GM18861 (cell line): ENCODE data around the gene CTXN2.

Experiments
- ATAC-seq: cut with Tn5 transposase; IDR thresholded peaks from one replicate; pipeline ENCODE4 v1.9.1; 2021; ENCODE audit not compliant: unreplicated experiment

Gene CTXN2

DNA sequence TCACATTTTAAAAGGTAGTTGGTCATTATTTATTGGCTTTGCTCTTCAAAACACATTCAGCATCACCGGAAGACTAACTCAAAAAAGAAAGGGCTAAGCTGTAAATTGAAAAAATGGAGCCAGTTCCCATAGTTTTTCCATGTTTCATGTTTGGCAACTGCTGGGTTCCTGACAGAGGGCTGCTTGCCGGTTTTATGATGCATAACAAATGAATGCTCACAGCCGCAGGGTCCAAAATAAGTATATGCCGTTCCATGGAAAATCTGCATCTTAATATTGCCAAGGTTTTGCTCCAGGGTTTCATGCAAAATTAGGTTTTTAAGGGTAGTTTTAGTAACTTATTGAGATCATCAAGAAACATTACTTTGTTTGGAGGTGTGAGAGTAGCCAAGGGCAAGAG, 30.4 kb downstream of the CTXN2 start:
- no peak for ATAC-seq

DNA sequence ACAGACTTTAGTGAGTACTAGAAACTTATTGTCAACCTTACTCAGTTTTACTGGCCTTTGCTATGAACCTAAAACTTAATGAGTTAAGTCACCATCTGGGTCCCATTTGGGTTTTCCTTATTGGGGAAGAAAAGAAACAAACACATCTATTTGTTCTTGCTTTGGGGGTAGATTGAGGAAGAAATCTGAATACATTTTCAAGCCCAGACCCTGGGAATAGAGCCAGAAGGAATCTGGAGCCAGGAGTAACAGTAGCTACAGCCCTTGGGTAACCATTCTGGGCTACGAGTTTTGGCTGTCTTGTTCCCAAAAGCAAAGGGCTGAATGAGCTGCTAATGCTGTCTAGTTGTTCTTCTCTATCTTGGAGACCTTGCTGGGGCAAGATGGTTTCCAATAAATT, 31.2 kb downstream of the CTXN2 start:
- ATAC-seq, result no peak

DNA sequence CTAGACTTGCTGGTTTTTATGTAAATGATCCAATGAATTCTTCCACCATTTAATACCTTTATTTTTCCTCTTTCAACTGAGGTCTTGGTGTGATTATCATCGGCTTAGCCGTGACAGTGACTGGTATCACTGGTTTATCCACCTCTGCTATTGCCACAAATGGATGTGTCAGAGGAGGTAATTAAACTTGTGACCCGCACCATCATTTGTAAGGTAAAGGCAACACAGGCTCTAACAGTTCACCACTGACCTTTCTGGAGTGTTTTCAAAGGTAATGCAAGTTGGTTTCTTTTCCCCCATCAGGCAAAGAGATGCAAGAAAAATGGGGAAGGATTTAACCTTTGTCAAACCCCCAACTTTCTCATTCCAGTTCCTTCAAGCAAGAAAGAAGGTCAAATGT, 34.3 kb downstream of the CTXN2 start:
- ATAC-seq, result no peak

DNA sequence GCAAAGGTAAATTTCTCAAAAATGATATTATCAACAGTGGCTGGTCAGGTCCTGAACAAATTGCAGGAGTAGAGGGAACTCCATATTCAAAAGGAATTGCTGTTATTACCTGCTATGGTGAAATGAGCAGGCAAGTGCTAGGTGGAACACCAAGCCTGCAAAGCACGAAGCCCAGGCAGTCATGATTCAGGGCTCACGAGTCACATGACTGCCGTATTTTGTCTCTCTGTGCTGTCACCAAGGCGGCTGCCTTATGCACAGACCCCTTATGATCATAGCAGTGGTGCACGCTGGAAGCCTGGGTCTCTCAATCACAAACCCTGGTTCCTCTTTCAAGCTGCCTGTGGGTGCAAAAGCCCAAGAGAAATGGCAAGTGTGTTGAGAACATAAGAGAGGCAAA, 39.0 kb downstream of the CTXN2 start:
- ATAC-seq, result no peak

DNA sequence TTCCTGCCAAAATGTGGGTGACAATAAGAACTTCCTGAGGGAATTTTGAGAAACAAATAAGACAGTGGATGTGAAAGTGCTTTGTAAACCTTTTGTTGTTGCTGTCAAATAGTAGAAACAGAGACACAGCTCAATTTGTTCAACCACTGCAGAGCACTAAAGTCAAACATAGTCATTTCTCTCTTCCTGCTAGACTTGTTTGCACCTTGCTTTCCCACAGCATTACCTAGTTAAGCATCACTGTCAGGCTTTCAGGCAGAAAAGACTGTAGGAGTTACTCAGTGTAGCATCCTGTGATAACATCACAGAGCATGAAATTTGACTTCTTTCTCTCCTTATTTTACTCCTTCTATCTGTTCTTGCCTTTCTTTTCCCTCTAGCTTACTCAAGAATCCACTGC, 41.8 kb downstream of the CTXN2 start:
- no peak for ATAC-seq

DNA sequence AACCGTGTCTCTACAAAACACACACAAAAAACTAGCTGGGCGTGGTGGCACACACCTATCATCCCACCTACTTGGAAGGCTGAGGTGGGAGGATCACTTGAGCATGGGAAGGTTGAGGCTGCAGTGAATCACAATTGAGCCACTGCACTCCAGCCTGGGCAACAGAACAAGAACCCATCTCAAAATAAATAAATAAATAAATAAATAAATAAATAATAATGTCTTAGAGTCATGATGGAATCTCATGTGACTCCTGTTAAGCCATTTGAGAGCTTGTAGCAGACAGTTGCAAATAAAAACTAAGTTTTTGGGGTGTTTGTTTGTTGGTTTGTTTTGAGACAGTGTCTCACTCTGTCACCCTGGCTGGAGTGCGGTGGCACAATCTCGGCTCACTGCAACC, 47.9 kb downstream of the CTXN2 start:
- no peak for ATAC-seq

DNA sequence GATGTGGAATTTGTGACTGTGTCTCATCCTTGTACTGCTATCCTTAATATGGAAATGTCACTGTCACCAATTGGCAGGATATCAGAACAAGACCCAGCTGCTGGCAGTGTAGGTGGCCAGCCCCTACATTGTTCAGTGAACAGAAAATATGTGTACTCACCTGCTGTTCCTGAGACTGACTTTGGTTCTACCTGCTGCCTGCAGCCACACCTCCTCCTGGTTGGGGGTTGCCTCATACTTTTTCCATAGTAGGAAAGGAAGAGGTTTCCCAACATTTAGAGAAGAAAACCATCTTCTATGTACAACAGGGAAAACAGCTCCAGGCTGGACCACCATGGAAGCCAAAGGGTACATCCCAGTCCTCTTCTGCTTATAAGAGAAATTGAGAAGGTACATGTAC, 50.5 kb downstream of the CTXN2 start:
- no peak for ATAC-seq

DNA sequence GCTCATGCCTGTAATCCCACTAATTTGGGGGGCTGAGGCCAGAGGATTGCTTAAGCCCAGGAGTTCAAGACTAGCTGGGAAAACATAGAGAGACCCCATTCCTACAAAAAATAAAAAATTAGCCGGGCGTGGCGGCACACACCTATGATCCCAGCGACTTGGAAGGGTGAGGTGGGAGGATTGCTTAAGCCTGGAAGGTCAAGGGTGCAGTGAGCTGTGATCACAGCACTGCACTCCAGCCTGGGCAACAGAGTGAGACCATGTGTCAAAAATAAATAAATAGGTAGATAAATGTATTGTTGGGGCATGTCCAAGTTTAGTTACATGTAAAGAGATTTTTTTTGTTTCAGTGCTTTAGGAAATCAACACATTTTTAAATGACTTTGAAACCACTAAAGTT, 51.1 kb downstream of the CTXN2 start:
- no peak for ATAC-seq

DNA sequence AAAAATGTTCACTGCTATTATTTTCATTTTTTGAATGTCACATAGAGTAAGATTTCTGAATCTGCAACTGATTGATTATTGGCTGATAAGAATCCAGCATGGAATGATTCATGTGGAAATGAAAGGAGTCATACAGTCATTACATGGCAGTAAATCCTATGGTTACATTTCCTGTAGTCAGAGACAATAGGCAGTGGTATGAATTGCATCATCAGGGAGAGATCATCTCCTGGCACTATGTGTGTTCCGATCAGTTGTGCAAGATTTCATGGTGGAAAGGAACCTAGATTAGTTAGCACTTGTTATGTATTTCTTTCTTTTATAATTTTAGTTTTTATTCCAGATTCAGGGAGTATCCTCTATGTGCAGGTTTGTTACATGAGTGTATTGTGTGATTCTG, 53.5 kb downstream of the CTXN2 start:
- no peak for ATAC-seq

DNA sequence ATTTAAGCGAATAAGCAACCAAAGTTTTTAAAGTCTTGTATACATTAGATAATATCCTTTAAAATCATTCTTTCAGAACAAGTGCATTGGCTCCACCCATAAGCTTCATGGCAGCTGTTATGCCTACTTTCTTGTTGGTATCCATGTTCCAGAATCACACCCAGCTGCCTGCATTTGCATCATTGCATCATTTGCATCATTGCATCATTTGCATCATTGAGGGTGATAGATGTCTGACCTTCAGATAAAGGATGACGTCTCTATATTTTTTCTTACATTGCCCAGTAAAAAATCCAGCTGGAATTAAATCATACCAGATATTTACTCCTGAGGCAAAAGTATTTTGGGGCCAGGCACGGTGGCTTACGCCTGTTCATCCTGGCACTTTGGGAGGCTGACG, 56.9 kb downstream of the CTXN2 start:
- no peak for ATAC-seq

DNA sequence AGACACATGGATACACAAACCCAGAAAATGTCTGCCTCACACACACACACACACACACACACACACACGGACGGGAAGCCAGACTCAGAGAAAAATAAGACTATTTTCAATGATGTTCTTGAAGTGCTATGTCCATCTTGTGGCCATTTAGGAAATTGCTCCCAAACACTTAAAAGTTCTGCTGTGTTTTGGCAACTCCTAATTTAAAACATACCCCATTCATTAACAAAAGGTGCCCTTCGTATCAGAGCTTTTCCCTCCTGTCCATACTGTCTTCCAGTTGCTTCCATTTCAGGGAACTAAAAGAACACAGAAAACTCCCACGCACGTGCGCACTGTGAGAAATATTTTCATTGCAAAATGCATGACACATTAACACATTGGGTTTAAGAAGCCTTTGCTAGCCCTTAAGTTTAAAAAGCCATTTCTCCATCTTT, 59.2 kb downstream of the CTXN2 start:
- ATAC-seq, result no peak

DNA sequence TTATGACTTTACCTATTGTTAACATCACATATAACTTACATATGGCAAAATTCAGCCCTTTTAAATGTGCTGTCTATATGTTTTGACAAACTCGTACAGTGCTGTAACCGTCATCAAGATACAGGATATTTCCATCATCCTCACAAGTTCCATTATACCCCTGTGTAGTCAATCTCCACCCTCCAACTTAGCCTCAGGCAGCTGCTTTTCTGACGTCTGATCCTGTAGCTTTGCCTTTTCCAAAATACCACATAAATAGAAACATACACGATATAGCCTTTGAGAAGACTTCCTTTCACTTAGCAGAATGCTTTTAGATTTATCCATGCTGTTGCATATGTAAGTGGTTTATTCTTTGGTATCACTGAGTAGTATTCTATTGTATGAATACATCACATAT, 61.7 kb downstream of the CTXN2 start:
- no peak for ATAC-seq
